Measurements from ENCODE around the gene B4GALNT4. TPM values are rescaled to one million over a fixed set of nuclear protein-coding genes. Genes with fewer than 3 reads are reported as not detected.

The B4GALNT4 gene
- total RNA-seq, 1 experiment from 2014 or later, result 88.0 TPM

DNA sequence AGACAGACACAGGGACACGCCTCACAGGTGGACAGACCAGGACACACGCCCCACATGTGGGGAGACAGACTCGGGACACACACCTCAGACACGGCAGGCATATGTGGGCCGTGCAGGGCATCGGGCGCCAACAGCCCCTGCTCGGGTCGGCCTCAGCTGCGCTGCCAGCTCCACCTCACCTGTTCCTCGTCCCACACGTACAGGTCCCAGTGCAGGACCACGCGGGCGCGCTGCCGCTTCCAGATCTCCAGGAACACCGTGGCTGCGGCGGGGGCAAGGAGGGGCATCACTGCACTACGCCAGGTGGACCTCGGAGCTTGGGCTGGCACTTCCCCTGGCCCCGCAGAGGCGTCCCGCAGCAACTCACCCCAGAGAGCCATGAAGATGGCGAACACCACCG is 60.1 kb downstream of the B4GALNT4 start:
- ChIA-PET POLR2A (no interaction called here), CTCF (interaction anchor here (1.0 to 1.4 kb wide), 2 partner anchors 19 to 179 kb away, joined by 3 to 4 read pairs; no protein-coding TSS in a partner anchor)
- Mint-ChIP-seq H3K4me1 (no peaks in the 10 kb centered on the region), H3K9me3 (no peaks in the 10 kb centered on the region), H3K36me3 (no peaks in the 10 kb centered on the region; the same call in 1 of the 2 replicates), H3K4me3 (no peak overlapping the region), H3K27me3 (ENCODE audit: low read depth) (peaks cover 9% of the 10 kb centered on the region), H3K27ac (peak overlapping the region; percentile 41; the same call in 1 of the 2 replicates)
- ATAC-seq (no peak), DNase-seq (ENCODE audit: low spot score) (no peak)
- TF ChIP-seq, protein P1, sequence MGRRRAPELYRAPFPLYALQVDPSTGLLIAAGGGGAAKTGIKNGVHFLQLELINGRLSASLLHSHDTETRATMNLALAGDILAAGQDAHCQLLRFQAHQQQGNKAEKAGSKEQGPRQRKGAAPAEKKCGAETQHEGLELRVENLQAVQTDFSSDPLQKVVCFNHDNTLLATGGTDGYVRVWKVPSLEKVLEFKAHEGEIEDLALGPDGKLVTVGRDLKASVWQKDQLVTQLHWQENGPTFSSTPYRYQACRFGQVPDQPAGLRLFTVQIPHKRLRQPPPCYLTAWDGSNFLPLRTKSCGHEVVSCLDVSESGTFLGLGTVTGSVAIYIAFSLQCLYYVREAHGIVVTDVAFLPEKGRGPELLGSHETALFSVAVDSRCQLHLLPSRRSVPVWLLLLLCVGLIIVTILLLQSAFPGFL (CRISPR knock-in tag; IDR thresholded peaks at IDR 0.05; ENCODE audit: borderline replicate concordance), result no peak
- TF ChIP-seq, protein P2, sequence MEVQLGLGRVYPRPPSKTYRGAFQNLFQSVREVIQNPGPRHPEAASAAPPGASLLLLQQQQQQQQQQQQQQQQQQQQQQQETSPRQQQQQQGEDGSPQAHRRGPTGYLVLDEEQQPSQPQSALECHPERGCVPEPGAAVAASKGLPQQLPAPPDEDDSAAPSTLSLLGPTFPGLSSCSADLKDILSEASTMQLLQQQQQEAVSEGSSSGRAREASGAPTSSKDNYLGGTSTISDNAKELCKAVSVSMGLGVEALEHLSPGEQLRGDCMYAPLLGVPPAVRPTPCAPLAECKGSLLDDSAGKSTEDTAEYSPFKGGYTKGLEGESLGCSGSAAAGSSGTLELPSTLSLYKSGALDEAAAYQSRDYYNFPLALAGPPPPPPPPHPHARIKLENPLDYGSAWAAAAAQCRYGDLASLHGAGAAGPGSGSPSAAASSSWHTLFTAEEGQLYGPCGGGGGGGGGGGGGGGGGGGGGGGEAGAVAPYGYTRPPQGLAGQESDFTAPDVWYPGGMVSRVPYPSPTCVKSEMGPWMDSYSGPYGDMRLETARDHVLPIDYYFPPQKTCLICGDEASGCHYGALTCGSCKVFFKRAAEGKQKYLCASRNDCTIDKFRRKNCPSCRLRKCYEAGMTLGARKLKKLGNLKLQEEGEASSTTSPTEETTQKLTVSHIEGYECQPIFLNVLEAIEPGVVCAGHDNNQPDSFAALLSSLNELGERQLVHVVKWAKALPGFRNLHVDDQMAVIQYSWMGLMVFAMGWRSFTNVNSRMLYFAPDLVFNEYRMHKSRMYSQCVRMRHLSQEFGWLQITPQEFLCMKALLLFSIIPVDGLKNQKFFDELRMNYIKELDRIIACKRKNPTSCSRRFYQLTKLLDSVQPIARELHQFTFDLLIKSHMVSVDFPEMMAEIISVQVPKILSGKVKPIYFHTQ (CRISPR knock-in tag; IDR thresholded peaks at IDR 0.05), result no peak
- TF ChIP-seq ETV6 (CRISPR knock-in tag; IDR thresholded peaks at IDR 0.05) (no peak), ZNF219 (CRISPR knock-in tag; IDR thresholded peaks at IDR 0.05; ENCODE audit: borderline replicate concordance) (no peak), PRRX2 (CRISPR knock-in tag; IDR thresholded peaks at IDR 0.05) (no peak), NFE2L1 (CRISPR knock-in tag; IDR thresholded peaks at IDR 0.05) (no peak), SOX15 (CRISPR knock-in tag; IDR thresholded peaks at IDR 0.05) (no peak), ESRRA (CRISPR knock-in tag; IDR thresholded peaks at IDR 0.05; ENCODE audit: borderline replicate concordance) (no peak), RELA (CRISPR knock-in tag; IDR thresholded peaks at IDR 0.05; ENCODE audit: borderline replicate concordance) (no peak), SMAD4 (CRISPR knock-in tag; IDR thresholded peaks at IDR 0.05) (no peak), GRHL2 (CRISPR knock-in tag; IDR thresholded peaks at IDR 0.05; ENCODE audit: insufficient replicate concordance, severe bottlenecking) (no peak), MYBL2 (CRISPR knock-in tag; IDR thresholded peaks at IDR 0.05) (no peak), NR3C1 (CRISPR knock-in tag; conservative IDR thresholded peaks at IDR 0.05; ENCODE audit: low read depth) (no peak)
- TF ChIP-seq, protein P3, sequence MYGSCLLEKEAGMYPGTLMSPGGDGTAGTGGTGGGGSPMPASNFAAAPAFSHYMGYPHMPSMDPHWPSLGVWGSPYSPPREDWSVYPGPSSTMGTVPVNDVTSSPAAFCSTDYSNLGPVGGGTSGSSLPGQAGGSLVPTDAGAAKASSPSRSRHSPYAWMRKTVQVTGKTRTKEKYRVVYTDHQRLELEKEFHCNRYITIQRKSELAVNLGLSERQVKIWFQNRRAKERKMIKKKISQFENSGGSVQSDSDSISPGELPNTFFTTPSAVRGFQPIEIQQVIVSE (CRISPR knock-in tag; IDR thresholded peaks at IDR 0.05; ENCODE audit: borderline replicate concordance), result no peak
- TF ChIP-seq, protein P4, sequence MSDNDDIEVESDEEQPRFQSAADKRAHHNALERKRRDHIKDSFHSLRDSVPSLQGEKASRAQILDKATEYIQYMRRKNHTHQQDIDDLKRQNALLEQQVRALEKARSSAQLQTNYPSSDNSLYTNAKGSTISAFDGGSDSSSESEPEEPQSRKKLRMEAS (CRISPR knock-in tag; IDR thresholded peaks at IDR 0.05), result no peak
- TF ChIP-seq, protein P5, sequence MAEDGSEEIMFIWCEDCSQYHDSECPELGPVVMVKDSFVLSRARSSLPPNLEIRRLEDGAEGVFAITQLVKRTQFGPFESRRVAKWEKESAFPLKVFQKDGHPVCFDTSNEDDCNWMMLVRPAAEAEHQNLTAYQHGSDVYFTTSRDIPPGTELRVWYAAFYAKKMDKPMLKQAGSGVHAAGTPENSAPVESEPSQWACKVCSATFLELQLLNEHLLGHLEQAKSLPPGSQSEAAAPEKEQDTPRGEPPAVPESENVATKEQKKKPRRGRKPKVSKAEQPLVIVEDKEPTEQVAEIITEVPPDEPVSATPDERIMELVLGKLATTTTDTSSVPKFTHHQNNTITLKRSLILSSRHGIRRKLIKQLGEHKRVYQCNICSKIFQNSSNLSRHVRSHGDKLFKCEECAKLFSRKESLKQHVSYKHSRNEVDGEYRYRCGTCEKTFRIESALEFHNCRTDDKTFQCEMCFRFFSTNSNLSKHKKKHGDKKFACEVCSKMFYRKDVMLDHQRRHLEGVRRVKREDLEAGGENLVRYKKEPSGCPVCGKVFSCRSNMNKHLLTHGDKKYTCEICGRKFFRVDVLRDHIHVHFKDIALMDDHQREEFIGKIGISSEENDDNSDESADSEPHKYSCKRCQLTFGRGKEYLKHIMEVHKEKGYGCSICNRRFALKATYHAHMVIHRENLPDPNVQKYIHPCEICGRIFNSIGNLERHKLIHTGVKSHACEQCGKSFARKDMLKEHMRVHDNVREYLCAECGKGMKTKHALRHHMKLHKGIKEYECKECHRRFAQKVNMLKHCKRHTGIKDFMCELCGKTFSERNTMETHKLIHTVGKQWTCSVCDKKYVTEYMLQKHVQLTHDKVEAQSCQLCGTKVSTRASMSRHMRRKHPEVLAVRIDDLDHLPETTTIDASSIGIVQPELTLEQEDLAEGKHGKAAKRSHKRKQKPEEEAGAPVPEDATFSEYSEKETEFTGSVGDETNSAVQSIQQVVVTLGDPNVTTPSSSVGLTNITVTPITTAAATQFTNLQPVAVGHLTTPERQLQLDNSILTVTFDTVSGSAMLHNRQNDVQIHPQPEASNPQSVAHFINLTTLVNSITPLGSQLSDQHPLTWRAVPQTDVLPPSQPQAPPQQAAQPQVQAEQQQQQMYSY (CRISPR knock-in tag; IDR thresholded peaks at IDR 0.05), result no peak
- TF ChIP-seq, protein P6, sequence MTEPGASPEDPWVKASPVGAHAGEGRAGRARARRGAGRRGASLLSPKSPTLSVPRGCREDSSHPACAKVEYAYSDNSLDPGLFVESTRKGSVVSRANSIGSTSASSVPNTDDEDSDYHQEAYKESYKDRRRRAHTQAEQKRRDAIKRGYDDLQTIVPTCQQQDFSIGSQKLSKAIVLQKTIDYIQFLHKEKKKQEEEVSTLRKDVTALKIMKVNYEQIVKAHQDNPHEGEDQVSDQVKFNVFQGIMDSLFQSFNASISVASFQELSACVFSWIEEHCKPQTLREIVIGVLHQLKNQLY (CRISPR knock-in tag; IDR thresholded peaks at IDR 0.05), result no peak
- TF ChIP-seq, protein P7, sequence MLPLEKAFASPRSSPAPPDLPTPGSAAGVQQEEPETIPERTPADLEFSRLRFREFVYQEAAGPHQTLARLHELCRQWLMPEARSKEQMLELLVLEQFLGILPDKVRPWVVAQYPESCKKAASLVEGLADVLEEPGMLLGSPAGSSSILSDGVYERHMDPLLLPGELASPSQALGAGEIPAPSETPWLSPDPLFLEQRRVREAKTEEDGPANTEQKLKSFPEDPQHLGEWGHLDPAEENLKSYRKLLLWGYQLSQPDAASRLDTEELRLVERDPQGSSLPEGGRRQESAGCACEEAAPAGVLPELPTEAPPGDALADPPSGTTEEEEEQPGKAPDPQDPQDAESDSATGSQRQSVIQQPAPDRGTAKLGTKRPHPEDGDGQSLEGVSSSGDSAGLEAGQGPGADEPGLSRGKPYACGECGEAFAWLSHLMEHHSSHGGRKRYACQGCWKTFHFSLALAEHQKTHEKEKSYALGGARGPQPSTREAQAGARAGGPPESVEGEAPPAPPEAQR (CRISPR knock-in tag; IDR thresholded peaks at IDR 0.05), result no peak
- TF ChIP-seq, protein P8, sequence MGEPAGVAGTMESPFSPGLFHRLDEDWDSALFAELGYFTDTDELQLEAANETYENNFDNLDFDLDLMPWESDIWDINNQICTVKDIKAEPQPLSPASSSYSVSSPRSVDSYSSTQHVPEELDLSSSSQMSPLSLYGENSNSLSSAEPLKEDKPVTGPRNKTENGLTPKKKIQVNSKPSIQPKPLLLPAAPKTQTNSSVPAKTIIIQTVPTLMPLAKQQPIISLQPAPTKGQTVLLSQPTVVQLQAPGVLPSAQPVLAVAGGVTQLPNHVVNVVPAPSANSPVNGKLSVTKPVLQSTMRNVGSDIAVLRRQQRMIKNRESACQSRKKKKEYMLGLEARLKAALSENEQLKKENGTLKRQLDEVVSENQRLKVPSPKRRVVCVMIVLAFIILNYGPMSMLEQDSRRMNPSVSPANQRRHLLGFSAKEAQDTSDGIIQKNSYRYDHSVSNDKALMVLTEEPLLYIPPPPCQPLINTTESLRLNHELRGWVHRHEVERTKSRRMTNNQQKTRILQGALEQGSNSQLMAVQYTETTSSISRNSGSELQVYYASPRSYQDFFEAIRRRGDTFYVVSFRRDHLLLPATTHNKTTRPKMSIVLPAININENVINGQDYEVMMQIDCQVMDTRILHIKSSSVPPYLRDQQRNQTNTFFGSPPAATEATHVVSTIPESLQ (CRISPR knock-in tag; IDR thresholded peaks at IDR 0.05), result no peak
- TF ChIP-seq, protein P9, sequence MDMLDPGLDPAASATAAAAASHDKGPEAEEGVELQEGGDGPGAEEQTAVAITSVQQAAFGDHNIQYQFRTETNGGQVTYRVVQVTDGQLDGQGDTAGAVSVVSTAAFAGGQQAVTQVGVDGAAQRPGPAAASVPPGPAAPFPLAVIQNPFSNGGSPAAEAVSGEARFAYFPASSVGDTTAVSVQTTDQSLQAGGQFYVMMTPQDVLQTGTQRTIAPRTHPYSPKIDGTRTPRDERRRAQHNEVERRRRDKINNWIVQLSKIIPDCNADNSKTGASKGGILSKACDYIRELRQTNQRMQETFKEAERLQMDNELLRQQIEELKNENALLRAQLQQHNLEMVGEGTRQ (CRISPR knock-in tag; IDR thresholded peaks at IDR 0.05), result no peak

Data from WTC11 (cell line).